Mesodermal cell (in vitro differentiated cells): Measurements from ENCODE around the gene HSPG2.
A peak's percentile ranks its signal among the peaks of the same experiment; 100 is the strongest.

Source experiments
- H3K27ac ChIP-seq: 2 replicates; pipeline ENCODE4 v1.7.0; 2013; ENCODE audit warnings: mild to moderate bottlenecking, low read depth, low read length, moderate library complexity; ENCODE audit not compliant: severe bottlenecking
- H3K36me3 ChIP-seq: 2 replicates; pipeline ENCODE4 v1.7.1; 2013; ENCODE audit warnings: mild to moderate bottlenecking, low read length, moderate library complexity; ENCODE audit not compliant: control insufficient read depth, insufficient read depth
- H3K4me1 ChIP-seq: one replicate; pipeline ENCODE4 v1.7.1; 2013; ENCODE audit warnings: mild to moderate bottlenecking, low read length; ENCODE audit not compliant: insufficient read depth, control insufficient read depth, poor library complexity, severe bottlenecking
- H3K4me3 ChIP-seq: 2 replicates; pipeline ENCODE4 v1.7.0; 2013; ENCODE audit warnings: low read length, control low read depth, mild to moderate bottlenecking; ENCODE audit not compliant: insufficient read depth, poor library complexity, severe bottlenecking; ENCODE audit errors: extremely low read depth
- H3K9me3 ChIP-seq: 2 replicates; pipeline ENCODE4 v1.7.1; 2013; ENCODE audit warnings: mild to moderate bottlenecking, low read length, moderate library complexity; ENCODE audit not compliant: control insufficient read depth
- WGBS, 2 experiments: methylation state at CpG; one replicate each; pipeline ENCODE4 v1.1.5; 2013; ENCODE audit warnings: missing lambda C conversion rate in 2 of 2; ENCODE audit not compliant: insufficient coverage in 2 of 2; 5-methylcytosine and 5-hydroxymethylcytosine counted together

The HSPG2 gene

DNA sequence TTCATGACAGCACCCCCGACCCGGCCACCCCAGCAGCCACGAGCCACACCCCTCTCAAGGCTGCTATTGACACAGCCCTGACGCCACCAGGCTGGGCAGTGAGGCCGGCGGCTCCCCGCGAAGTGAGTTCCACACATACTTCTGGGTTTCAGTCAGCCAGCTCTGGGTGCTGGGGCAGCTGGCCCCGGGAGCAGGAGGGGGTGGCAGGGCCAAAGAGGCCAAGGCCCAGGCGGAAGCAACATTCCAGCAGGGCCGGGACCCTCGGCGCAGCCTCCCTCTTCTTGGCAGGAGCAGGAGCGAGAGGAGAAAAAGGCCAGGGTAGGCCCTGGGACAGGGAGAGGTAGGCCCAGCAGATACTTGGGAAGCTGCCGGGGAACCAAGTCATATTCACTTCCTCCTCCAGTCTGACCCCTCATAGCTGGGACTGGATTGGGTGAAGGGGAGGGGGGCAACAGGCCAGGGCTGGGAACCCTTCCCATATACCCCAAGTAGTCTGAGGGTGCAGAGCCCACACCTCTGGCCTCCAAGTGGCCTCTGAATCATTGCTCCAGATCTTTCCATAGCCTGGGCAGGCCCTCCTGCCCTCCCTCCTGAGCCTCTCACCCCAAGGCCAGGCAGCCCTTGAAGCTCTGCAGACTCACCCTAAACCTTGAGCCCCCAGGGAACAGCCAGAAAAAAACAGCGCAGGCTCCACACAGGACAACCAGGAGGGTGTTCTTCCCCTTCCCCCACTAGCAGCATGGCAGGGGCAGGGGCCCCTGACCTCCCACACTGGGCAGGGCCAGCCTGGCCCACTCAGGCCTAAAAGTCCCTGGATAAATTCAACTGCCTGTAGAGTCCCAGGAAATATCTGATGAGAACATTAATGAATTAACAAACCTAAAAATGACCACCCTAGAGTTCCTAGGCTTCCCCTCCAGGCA, 5.7 kb downstream of the HSPG2 start:
- Histone ChIP-seq H3K9me3 (no peaks in the 10 kb centered on the region), H3K36me3 (peaks cover 21% of the 10 kb centered on the region), H3K4me1 (peaks cover 69% of the 10 kb centered on the region), H3K27ac (peak overlapping the region; percentile 84), H3K4me3 (no peak overlapping the region)
- WGBS, 2 experiments = 67 to 70% methylated on average over 8 to 12 of the region's 16 CpGs

DNA sequence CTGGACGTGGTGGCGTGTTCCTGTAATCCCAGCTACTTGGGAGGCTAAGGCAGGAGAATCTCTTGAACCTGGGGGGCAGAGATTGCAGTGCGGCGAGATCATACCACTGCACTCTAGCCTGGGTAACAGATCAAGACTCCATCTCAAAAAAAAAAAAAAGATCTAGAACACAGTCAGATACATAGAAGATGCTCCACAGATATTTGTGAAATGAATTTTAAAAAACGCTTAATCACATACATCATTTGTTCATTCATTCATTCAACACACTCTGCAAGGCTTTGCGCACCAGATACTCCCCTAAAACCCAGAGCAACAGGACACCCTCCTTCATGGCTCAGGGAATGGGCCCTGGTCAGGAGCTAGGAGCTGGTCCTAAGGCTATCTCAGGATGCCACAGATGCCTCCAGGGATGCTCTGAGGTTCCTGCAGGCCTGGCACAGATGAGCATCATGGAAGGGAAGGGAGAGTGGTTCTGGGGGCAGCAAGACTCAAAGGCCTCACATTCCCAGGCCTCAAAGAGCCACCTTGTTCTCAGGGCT, 6.4 kb downstream of the HSPG2 start:
- peaks cover 24% of the 10 kb centered on the region for H3K36me3 ChIP-seq
- H3K4me1 ChIP-seq = peaks cover 73% of the 10 kb centered on the region
- peak overlapping the region; percentile 84 for H3K27ac ChIP-seq
- H3K4me3 ChIP-seq = no peak overlapping the region
- H3K9me3 ChIP-seq = no peaks in the 10 kb centered on the region
- WGBS, 2 experiments = 93 to 96% methylated on average over 3 to 4 of the region's 6 CpGs

DNA sequence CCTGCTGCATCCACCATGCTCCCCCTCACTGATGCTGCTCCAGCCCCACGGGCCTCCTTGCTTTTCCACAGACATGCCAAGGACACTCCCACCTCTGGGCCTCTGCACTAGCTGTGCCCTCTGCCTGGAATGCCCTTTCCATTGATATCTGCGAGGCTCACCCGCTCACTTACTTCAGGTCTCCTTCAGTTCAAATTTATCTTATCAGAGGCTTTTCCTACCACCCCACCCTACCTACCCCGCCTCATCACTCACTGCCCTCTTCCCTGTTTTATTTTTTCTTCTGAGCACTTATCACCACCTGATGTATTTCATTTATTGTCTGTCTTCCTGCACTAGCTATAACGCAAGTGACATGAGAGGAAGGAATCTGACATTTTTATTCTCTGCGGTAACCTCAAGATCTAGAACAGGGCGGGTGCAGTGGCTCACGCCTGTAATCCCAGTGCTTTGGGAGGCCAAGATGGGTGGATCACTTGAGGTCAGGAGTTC, 7.0 kb downstream of the HSPG2 start:
- Histone ChIP-seq H3K36me3 (peaks cover 21% of the 10 kb centered on the region), H3K4me3 (no peak overlapping the region), H3K27ac (no peak overlapping the region), H3K9me3 (no peaks in the 10 kb centered on the region), H3K4me1 (peaks cover 73% of the 10 kb centered on the region)
- 97 to 100% methylated on average over 7 to 8 of the region's 8 CpGs for WGBS, 2 experiments

DNA sequence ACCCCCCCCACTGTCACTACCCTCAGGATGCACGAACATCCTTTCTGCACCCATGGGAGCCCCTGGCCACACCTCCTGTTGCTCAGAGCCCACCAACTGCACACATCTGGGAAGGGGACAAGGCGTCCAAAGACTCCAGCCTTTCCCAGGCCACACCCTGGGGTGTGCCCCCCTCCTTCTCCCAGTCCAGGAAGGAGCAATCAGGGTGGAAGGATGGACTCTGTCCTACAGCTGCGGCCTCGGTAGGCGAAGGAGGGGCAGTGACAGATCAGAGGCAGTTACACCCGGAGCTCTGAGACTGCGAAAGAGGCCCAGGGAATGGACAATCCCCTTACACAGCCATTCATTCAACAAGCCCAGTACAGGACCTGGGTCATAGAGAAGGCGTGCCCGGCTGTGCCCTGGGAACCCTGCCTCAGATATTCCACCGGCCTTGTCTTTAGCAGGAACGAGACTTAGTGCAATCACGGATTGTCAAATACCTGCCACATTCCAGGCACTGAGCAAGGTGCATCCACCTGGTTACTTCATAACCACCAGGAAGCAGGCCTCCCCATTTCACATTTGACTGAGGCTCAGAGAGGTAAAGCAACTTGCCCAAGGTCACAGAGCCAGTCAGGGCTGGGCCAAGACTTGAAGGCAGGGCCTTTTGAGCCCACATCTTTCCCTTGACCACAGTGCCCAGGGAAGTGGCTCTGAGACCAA, 9.4 kb downstream of the HSPG2 start:
- H3K4me1 ChIP-seq = peaks cover 76% of the 10 kb centered on the region
- H3K36me3 ChIP-seq = peaks cover 20% of the 10 kb centered on the region
- H3K27ac ChIP-seq = no peak overlapping the region
- no peaks in the 10 kb centered on the region for H3K9me3 ChIP-seq
- H3K4me3 ChIP-seq = no peak overlapping the region
- 89 to 100% methylated on average over 2 to 10 of the region's 12 CpGs for WGBS, 2 experiments

DNA sequence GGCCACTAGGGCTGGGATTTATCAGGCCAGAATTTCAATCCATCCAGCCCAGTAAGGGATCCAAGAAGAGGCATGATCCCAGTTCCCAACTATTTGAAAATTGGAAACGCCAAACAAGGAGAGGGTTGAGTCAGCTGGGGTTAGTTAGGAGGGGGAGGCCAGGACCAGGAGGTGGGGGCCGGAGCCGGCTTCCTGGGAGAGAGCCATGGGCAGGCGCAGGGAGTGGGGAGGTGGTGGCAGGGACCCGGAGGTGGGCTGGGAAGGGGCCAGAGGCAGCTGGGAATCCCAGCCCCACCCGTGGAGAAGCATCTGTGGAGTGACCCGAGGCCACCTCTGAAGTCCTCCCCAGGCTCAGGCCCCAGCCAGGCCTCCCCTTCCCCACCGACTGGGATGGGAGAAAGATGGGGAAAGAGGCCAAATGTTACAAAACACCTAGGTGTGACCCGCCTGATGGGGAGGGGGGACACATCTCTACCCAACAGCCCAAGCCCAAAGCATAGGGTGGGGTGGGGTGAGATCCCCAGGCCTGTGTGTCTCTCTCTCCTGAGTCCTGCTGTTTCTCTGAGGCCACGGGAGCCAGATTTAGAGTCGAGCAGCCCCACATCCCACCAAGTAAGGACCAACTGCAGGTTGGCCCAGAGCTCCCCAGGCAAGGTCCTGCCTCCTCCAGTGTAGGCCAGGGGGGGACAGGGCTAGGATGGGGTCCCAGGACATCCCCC, 10.1 kb downstream of the HSPG2 start:
- Histone ChIP-seq H3K4me3 (no peak overlapping the region), H3K9me3 (no peaks in the 10 kb centered on the region), H3K27ac (peak overlapping the region; percentile 16), H3K36me3 (peaks cover 20% of the 10 kb centered on the region), H3K4me1 (peaks cover 74% of the 10 kb centered on the region)
- 80 to 88% methylated on average over 3 to 7 of the region's 11 CpGs for WGBS, 2 experiments

DNA sequence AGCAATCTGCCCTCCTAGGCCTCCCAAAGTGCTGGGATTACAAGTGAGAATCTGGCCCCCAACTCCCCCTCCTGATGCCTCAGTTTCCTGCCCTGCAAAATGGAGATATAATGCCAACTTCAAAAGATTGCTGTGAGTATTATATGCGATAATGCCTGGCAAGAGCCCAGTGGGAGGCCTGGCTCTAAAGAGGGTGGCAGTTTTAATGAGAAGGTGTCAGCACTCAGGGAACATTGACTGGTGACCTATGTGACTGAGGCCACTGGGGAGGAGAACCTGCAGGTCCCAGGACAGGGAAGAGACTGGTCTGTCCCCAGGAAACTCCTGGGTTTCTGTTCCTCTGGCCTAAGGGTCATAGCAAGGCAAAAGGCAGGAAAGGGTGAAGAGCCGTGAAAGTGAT, 11.0 kb downstream of the HSPG2 start:
- WGBS, 2 experiments = 95 to 100% methylated on average over 2 of the region's 2 CpGs
- Histone ChIP-seq H3K36me3 (peaks cover 20% of the 10 kb centered on the region), H3K4me3 (no peak overlapping the region), H3K9me3 (no peaks in the 10 kb centered on the region), H3K4me1 (peaks cover 71% of the 10 kb centered on the region), H3K27ac (no peak overlapping the region)

DNA sequence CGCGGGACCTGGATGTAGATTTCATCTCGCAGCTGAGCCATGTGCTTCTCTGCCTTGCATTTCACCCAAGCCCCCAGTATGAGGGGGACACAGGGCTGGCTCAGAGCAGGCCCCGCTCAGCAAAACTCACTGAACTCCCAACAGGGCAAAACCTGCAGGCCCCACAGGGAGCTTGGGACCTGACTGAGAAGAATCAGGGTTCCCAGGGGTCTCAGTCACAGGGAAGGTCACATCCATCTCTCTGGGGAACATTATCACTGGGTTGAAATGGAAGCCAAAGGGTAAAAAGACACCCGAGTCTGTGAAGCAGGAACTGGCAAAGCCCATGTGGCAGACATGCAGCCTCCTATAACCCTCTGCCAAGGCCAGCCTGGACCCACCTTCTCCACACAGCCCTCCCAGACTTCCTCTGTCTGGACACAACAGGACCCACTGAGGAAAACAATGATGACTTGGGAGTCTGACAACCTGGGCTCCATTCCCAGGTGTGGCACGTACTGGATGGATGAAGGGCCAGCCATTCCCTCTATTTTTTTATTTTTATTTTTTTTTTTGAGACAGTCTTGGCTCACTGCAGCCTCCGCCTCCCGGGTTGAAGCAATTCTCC, 11.7 kb downstream of the HSPG2 start:
- Histone ChIP-seq H3K4me3 (no peak overlapping the region), H3K9me3 (no peaks in the 10 kb centered on the region), H3K27ac (peak overlapping the region; percentile 70), H3K36me3 (peaks cover 15% of the 10 kb centered on the region), H3K4me1 (peaks cover 72% of the 10 kb centered on the region)
- 88 to 98% methylated on average over 5 of the region's 8 CpGs for WGBS, 2 experiments

DNA sequence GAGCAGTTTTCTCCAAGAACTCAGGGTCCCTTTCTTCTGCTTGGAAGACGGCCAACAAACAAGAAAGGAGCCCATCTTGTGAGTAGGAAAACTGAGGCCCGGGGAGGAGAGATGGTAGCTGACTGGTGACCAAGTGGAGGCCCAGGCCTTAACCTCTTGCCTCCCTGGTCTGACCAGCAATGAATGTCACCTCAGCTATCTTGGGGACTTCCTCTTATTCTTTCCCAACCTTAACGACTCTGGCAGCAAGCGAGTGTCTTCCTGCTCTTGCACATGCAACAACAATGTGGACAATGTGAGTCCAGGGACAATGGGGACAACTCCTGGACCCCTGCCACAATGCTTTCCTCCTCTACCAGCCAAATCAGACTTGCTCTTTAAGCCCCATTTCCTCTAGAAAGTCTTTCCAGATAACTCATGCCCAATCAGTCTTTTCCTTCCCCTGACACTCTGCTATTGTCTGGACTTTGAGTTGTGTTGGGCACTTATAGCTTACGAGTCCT, 12.6 kb downstream of the HSPG2 start:
- peaks cover 75% of the 10 kb centered on the region for H3K4me1 ChIP-seq
- H3K27ac ChIP-seq = peak overlapping the region; percentile 70
- no peaks in the 10 kb centered on the region for H3K9me3 ChIP-seq
- no peak overlapping the region for H3K4me3 ChIP-seq
- WGBS, 2 experiments = 76 to 79% methylated on average over 3 to 5 of the region's 5 CpGs
- peaks cover 14% of the 10 kb centered on the region for H3K36me3 ChIP-seq

DNA sequence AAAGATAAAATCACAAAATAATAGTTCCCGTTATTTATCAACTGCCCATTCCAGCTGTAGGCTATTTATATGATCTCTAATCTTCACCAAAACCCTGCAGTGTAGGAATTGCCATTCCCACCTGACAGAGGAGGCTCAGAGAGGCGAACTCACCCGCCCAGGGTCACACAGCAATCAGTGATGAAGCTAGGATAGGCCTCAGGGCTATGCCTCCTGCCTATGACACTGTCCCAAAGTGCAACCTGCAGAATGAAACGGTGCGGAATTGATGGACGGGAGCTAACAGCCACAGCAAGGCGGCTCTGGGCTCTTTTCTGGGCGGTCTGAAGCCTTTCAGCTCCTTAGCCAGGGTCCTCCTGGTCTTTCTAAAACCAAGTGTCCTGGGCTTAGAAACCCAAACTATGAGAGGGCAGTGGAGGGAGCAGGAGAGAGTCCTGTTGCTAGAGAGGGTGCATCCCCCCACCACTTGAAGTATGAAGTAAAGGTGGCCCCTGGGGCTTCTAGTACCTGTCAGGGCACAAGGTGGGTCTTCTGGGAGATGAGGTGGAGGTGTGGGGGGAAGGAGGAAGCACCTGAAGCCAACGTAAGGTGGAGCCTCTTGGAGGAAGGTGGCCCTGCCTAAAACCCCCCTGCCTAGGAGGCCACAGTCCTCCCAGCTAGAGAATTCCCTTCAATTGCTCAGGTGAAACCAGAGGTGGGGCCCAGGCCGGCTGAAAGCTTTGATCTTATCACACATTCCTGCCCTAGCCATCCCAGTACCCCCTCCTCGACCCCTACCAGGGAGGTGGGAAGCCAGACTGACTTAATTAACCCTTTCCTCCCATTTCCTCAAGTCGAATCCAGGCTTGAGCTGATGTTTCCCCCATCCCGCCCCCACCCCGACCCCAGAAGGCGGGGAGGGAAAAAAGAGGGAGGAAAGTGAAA, 14.8 kb downstream of the HSPG2 start:
- Histone ChIP-seq H3K27ac (no peak overlapping the region), H3K4me1 (peaks cover 69% of the 10 kb centered on the region), H3K36me3 (peaks cover 18% of the 10 kb centered on the region), H3K9me3 (no peaks in the 10 kb centered on the region), H3K4me3 (no peak overlapping the region)
- WGBS, 2 experiments = 69 to 75% methylated on average over 10 to 12 of the region's 15 CpGs
